Stimulated activated CD4-positive, alpha-beta T cell treated with anti-CD3 and anti-CD28 coated beads, Interleukin-12 subunit alpha, Interleukin-12 subunit beta, amount 100 ng/mL, for 24 hours (primary cell): ENCODE measurements around the gene TSPAN9.

Experiments
- DNase-seq, 2 experiments: peaks; one replicate each; pipeline ENCODE4 v3.0.0-alpha.2; 2020; ENCODE audit warnings: low read depth in 2 of 2

The TSPAN9 gene

DNA sequence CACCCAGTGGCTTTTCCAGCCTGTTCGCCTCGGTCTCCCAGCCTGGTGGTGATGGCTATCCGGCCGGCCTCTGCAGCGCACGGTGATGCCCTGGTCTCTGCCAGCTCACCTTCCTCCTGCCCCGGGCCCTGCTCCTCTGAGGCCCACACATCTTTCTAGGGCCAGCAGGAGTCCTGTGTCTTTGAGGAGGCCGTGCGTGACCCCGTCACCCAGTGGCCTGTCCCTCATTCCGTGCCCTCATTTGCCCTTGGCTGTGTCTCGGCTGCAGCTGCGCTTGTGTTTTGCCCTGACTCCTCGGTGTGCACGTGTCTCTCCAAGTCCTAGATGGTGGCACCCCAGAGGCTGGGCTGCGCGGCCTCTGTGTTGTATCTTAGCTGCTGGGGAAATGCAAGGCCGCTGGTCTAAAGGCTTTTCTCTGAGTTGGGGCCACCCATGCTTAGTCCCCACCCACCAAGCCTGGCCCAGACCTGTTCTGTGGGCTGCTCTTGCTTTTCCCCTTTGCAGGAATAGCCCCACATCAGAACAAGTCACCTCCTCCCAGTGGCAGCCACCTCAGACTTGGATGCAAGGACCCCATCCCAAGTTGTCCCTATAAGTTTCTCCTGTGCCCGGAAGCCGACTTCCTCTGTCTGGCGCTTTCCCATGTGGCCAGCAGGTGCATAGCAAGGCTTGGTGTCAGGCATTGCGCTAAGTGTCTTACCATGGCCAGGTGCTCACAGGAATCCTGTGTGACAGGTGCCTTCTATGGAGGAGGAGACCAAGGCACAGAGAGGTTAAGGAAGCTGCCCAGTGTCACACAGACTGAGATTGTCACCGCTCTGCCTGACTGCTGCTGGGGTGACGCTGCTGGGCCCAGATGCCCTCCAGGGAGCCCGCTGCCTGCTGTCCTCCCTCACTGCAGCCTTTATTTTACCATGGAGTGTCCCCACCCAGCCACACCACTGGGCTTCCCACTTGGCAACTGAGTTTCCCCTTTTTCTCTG is 64.5 kb downstream of the TSPAN9 start:
- no peak for DNase-seq

DNA sequence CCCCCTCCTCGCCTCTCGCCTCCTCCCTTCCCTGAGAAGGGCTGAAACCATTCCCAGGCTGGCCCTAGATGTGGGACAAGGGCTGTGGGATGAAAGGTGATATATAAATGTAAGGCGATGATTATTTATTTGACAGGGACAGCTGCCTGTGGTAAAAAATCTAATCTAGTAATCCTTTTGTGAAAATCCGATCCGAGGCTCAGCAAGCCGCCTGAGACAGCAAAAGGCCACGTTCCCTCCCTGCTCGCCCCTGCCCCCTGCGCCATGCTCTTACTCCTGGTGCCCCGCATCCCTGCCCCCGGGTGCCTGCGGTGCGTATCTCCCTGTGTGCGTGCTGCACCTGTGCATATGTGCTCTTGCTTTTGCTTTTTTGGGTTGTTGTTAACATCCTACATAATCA is 65.2 kb downstream of the TSPAN9 start:
- no peak for DNase-seq

DNA sequence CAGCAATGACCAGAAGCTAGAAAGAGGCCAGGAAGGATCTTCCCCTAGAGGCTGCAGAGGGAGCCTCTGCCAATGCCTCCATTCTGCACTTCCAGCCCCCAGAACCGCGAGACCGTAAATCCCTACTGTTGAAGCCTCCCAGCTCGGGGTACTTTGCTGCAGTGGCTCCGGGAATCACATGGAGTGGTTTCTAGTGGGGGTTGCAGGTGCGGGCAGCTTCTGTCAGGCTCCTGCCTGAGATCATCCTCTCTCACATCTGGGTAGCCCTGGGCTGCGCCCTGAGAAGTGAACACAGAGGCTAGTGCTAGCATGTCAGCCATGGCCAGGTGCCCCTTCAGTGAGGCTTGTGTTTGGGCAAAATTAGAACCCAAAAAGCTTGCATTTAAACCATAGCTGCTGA is 67.3 kb downstream of the TSPAN9 start:
- no peak for DNase-seq

DNA sequence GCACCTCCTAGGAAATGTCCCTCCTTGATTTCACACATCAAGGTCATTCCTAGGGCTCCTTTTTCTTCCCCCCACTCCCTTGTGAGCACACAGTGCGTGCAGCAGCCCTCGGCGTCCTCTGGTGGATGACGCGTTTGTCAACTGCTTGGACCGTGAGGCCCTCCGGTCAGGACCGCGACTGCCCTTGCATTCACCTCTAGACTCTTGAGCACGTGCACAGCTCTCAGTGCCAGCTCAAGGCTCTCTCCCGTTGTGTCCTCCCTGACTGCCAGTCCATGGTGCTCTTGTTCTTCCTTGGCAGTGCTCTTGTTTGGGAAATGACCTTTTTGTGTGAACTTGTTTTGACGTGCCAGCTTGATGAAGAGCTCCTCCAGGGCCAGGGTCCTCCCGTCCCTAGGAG is 67.9 kb downstream of the TSPAN9 start:
- no peak for DNase-seq

DNA sequence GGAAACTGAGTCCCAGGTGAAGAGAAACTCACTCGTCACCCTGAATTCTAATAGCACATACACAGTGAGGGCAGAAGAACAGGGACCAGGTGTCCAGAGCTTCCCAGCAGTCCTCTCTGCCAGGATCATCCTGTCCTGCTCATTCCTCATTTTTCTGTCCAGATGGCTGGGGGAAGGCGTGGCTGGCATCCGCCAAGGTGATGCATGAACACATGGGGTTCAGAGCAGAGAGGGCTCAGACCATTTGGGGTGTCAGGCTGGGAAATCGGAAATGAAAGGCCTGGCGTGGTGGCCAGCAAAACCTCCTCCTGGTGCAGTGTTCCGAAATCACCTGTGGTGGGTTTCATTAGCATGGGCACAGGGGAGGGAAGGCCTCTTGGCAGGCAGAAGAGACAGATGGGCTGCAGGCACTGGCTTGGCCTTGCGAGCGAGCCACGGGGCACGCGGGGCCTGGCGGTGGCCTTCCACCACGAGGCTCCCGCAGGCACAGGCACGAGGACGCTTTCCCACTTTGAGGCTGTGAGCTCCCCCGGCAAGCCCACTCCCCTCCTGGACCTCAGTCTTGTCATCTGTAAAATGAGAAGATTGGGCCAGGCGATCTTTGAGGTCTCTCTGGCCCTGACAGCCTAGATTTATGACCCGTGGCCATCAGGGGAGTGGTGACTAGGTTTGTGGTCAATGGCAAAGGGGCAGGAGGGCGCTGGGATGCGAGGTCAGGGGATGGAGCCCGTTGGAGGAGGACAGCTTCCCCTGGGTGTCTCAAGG is 68.5 kb downstream of the TSPAN9 start:
- DNase-seq, result no peak

DNA sequence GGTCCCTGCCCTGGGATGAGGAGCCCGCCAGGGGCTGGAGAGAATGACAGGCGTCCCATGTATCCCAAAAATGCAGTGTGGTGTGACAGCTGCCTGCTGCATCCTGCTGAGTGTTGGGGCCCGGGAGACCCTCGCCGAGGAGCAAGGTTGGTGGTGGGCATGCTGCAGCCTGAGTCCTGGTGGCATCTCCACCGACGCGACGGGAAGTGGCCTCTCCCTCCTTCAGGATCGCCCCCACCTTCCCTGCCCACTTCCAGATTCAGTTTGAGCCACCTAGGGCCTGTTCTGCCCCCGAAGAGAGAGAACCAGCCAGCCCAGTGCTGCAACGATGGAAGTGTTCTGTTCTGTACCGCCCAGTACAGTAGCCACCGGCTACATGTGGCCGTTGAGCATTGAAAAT is 70.1 kb downstream of the TSPAN9 start:
- no peak for DNase-seq

DNA sequence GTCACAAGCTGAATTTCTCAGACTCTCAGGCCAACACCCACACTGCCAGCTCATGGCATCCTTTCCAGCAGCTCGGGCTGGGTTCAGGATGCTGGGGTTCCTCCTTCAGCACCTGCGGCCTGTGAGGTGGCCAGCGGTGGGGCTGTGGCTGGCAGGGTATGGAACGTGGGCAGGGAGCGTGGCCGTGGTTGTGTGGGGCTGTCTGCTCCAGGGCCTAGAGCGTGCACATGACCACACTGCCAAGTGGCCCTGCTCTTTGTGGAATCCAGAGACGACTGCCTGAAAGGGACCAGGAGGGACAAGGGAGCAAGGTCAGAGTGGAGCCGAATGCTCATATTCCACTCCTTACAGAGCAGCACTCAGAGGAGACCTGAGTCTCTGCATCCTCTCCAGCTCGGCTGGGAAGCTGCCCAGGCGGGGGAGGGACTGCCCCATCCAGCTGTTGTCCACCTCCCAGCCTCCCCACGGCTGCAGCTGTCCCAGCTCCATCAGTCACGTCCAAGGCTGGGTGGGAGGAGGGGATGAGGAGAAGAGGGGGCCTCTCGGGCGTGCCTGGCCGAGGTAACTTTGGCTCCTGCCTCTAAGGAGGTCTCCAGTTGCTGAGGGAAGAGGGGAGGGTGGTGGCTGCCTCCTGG is 71.3 kb downstream of the TSPAN9 start:
- DNase-seq, result no peak

DNA sequence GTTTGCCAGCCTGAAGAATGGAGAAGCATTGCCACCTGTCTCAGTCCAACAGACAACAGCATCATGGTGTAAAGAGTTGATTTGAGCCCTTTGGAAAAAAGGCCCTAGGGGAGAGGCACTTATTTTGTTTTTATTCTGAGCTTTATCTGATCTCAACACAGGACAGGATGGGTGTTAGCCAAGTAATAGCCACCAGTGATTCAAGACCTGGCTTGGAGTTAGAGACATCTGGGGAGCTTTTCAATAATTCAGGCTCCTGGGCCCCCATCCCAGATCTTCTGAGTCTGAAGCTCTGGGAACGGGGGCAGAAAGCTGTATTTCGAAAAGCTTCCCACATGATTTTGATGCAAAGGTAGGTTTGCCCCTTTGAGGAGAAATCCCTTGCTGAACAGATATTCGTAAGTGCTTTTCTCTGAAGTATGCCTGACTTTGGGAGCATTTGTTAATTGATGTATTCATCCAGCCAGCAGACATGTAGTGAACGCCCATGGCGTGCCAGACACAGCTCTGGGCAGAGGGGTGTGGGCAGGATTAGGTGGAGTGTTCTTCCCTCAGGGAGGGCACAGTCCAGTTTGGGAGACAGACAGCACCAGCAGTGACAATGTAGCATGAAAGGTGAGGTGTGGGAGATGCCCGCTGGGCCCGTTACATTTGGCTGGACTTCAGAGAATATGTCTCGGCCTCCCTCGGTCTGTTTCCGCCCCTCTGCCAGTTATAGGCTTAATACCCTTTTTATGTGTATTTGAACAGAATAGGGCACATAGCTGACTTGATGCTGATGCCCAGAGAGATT is 72.5 kb downstream of the TSPAN9 start:
- DNase-seq, result no peak

DNA sequence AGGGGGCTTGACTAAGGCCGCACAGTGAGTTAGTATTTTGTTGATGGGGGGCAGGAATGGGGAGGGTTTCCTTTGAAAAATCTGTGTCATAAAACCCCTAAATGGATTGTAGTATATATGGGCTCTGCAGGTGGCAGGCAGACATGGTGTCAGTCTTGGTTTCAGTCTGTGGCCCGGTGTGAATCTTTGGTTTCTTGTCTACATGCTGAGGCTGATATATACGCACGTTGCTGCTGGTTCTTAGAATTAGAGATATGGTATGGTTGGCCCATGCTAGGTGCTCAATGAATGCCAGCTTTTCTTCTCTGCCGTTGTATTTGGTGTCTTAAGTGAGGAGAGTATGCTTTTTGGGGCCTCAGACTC is 73.1 kb downstream of the TSPAN9 start:
- no peak for DNase-seq

DNA sequence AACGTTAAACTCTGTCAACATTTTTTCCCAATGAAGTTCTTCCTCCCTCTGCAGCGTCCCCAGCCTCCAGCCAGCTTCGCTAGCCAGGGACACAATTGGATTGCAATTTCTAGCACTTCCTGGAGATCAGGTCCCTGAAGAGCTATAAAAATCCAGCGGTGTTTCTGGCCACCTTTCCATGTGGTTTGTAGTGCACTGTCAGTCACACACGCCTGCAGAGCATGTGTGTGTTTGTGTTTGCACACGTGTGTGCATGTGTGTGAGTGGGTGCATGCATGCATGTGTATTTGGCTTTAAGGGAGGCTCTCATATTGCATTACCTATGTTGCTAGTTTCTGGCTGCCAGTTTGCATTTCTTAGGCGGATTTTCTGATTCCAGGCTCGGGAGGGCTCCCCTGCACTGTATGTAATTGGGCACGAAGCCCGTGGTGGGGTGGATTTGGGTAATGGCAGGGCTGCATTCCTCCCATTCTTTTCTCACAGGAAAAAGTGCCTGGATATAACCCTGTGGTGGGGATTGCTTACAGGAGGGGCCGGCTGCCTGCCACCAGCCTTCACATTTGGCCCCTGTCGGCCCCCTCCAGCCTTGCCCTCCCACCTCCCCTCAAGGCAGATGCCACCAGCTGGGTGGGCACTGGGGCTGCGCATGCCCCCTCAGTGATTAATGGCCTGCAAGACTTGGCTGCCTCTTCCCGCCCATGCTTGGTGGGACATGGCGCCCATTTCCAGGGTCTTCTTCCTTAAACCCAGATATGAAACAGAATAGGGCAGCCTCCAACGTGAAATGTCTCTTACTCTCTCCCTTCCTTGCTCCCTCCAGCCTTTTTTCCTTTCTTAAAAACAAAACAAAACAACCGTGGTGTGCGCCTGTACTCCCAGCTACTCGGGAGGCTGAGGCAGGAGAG is 74.0 kb downstream of the TSPAN9 start:
- DNase-seq, result no peak

DNA sequence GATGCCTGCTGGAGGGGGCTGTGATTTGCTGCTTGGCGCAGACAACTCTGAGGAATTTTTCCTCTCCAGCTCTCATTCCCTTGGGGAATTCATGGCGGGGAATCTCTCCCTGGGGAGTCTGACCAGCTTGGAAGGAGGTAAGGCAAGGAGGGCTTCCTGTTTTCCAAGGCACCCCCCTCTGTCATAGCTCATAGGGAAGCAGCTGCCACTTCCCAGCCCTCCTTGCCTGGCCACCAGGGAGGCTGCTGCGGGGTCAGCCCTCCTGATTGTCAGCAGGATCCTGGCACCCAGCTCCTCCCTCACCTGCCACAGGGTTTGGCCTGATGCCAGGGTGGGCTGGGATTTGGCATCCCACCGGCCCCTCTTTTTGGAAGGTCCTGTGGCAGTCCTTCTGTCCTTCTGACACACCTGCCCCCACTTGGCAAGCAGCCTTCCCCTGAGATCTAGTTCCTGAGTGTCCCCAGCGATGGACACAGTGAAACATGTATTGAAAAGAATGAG is 74.9 kb downstream of the TSPAN9 start:
- DNase-seq, result no peak

DNA sequence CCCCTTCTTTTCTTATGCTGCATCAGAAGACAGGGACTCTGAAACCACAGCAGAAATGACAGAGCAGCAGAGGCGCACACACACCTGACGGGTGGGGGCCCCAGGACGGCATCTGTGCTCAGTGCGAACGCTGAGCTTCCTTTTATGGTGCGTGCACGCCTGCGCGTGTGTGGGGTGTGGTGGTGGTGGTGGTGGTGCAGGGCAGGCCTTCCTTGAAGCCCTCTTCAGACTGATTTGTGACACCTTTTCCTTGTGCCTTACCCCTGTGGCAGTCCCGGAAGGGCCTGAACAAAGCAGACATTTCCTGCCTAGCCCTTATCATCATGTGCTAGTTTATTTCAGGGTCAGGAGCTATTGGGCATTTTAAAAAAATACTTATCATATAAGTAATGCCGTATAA is 75.7 kb downstream of the TSPAN9 start:
- no peak for DNase-seq

DNA sequence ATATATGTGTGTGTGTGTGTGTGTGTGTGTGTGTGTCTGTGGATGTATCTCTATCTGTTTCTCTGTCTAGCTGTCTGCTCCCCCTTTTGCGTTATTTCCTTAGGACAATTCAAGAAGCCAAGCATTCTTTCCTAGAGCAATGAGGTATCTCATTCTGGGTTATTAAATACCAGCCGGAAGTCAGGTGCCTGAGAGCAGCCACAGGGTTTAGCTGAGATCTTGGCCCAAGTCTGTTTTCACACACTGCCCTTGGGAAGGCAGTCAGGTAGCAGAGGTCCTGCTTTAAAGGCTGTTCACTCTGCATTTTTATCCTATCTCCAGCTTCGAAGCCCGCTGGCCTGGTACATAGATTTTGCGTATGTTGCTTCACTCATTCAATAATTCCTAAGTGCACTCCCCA is 76.8 kb downstream of the TSPAN9 start:
- DNase-seq, result no peak

DNA sequence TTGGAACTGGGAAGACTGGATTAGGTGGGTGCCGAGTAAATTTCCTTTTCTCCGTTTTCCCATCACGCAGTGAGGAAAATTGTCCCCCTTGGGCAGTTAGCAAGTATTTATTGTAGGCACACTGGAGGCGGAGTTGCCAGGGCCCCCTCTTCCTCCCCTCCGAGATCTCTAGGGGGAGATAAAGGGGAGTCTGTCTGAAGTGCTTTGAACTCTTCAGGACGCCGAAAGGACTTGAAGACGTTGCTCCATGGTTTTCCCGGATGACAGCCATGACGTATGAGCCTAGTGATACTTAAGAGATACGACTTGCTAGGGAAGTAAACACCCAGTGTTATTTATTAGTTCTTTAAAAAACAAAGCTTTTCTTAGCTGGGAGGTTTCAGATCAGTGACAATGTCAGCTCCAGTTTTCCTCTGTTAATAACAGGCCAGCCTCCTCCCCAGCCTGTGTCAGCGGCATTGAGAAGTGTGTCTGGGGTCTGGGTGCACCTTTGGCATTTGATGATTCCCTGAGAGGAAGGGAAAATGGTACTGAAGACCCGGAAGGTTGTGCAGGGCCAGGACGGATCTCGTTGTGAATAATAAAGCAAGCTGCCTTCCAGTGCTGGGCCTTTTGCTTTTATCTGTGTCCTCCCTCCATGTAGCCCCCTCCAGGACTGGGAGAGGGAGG is 78.7 kb downstream of the TSPAN9 start:
- DNase-seq, result no peak

DNA sequence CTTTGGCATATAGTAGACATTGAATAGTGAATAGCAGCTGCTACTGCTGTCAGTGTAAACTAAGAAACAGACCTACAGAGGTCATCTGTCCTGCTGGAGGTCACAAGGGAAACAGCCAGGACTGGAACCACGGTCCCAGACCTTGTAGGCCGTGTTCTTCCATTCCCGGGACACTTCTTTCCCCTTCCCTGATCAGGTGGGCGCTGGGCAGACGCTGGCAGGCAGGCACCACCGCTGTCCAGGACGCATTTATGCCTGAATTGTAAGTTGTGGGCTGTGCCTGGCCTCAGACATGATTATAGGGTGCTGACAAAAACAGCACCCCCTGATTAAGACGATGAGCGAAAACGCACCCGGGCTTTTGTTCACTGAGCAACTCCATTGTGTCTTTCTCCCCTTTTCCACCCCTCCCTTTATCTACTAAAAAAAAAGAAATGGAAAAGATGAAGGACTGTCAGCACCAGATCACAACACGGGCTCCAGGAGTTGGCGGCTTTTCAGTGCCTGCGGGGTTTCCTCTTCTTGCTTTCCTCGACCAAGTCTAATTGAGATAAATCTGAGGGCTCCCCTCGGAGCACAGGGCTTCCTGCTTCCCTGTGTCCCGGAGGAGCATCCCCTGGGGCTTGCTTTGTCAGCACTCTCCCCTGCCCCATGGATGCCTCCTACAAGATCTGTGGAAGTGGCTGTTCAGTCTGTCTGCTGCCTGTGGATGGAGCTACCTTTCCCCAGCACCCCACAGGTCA is 80.6 kb downstream of the TSPAN9 start:
- no peak for DNase-seq

DNA sequence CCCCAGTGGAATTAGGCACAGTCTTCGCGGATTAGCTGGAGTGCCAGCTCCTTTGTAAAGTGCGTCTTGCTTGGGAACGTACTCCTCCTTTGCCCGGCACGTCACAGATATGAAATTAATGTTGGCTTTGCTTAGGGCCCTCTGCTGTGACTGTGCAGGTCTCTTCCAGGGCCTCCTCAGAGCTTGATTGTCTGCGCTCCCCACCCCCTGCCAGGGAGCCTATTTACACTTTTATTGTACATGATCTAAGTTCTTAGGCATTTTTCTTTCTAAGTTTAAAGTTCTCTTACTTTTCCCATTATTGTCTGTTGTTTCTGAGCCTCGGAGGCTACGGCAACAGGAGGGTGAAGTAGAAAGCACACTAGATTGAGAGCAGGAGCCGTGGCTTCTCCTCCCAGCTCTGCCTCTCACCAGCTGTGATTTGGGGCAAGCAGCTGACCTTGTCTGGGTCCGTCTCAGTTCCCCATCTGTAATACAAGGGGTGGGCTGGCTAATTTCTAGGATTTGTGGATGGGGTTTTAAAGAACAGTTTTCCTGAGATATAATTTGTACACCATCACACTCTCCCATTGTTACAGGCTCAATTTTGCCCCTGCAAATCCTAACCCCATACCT is 81.8 kb downstream of the TSPAN9 start:
- no peak for DNase-seq

DNA sequence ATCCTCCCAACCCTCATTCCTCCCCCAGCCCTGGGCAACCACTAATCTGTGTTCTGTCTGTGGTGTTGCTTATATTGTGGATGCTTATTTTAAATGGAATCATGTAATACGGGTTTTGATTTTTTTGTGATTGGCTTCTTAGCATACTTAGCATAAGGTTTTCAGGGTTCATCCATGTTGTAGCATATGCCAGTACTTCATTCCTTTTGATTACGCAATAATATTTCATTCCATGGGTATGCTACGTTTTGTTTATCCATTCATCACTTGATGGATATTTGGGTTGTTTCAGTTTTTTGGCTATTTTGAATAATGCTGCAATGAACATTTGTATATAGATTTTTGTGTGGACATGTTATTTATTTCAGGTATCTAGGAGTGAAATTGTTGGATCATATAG is 82.9 kb downstream of the TSPAN9 start:
- no peak for DNase-seq

DNA sequence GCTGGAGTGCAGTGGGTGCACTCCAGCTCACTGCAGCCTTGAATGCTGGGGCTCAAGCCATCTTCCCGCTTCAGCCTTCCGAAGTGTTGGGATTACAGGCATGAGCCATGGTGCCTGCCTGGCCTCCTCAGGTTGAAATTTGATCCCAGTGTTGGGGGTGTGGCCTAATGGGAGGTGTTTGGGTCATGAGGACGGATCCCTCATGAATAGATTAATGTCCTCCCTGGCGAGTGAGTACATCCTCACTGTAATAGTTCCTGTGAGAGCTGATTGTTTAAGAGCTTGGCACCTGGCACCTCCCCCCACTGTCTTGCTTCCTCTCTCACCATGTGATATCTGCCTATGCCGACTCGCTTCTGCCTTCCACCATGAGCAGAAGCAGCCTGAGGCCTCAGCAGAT is 84.7 kb downstream of the TSPAN9 start:
- DNase-seq, result no peak
